ENCODE measurements around the gene TMPRSS4.
"Not testable (repeated sequence)": the region's sequence is repeated elsewhere in the genome, so short reads cannot be mapped to it uniquely, and the experiment has no call there.

The TMPRSS4 gene

DNA sequence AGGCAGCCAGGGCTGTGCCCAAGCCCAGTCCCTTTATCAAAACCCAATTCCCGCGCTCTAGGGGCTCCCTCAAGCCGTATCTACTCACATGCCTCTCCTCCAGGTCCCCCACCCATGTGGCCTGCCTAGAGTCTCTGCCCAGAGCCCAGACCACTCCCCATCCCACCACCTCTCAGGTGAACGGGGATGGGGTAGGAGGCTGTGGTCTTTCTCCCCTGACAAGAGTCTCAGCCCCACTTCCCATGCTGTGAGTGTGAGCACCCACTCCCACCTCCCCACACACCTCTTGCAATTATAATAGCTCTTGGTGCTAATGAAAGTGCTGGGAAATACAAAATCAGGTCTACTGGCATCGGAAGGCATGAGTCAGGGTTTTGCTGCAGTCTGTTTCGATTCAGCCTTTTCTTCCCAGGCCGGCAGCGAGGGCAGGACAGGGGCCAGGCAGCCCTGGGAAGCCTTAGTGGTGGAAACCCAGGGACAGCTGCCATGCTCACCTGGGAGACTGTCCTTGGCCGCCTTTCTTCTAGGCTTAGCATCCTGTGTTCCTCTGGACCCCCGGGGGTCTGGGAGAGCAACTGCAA lies 16.7 kb upstream of the TMPRSS4 start:
- no peaks in the 10 kb centered on the region for H3K36me3 Mint-ChIP-seq (ENCODE audit: insufficient read depth)
- ATAC-seq (replicated peaks; ENCODE audit: extremely low read depth, poor library complexity, severe bottlenecking) (no peak), DNase-seq (ENCODE audit: low spot score in 2 of 2) (no peak)
- H3K27ac Mint-ChIP-seq (ENCODE audit: low read depth) = no peak overlapping the region
- H3K27me3 Mint-ChIP-seq = no peaks in the 10 kb centered on the region
- no peaks in the 10 kb centered on the region for H3K9me3 Mint-ChIP-seq
- H3K4me3 Mint-ChIP-seq = no peak overlapping the region
- H3K4me1 Mint-ChIP-seq = peaks cover 15% of the 10 kb centered on the region

DNA sequence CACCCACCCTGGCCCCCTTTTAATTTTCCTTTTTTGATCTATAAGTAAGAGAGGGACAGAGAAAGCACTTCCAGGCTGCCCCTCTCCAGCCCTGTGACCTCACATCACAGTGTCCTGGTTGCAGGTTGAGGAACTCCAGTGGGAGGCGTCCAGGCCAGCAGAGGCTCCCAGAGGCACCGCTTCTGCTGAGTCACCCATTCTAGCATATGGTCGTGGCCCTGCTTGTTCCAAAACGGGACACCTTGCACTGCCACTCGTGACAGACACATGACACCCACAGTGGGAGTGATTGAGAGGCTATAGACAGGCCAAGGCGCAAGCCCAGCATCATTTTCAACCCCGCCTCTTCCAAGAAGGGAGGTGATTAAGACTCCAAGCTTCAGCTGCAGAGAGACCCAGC lies 16.0 kb upstream of the TMPRSS4 start:
- no peaks in the 10 kb centered on the region for H3K36me3 Mint-ChIP-seq (ENCODE audit: insufficient read depth)
- H3K9me3 Mint-ChIP-seq = no peaks in the 10 kb centered on the region
- no peak overlapping the region for H3K4me3 Mint-ChIP-seq
- H3K27me3 Mint-ChIP-seq = no peaks in the 10 kb centered on the region
- DNase-seq (ENCODE audit: low spot score in 2 of 2) = no peak
- no peak for ATAC-seq (replicated peaks; ENCODE audit: extremely low read depth, poor library complexity, severe bottlenecking)
- no peak overlapping the region for H3K27ac Mint-ChIP-seq (ENCODE audit: low read depth)
- H3K4me1 Mint-ChIP-seq = peaks cover 20% of the 10 kb centered on the region

- DNase-seq (ENCODE audit: low spot score in 2 of 2) (no peak), ATAC-seq (replicated peaks; ENCODE audit: extremely low read depth, poor library complexity, severe bottlenecking) (no peak)
- peaks cover 20% of the 10 kb centered on the region for H3K4me1 Mint-ChIP-seq
- no peaks in the 10 kb centered on the region for H3K27me3 Mint-ChIP-seq
- no peaks in the 10 kb centered on the region for H3K36me3 Mint-ChIP-seq (ENCODE audit: insufficient read depth)
- H3K9me3 Mint-ChIP-seq = no peaks in the 10 kb centered on the region
- no peak overlapping the region for H3K4me3 Mint-ChIP-seq
- H3K27ac Mint-ChIP-seq (ENCODE audit: low read depth) = no peak overlapping the region
Observed at GRCh38 chr11:118061586-118062125, 15.2 kb upstream of the TMPRSS4 start.

- not testable (repeated sequence) for H3K27ac Mint-ChIP-seq (ENCODE audit: low read depth); H3K9me3 Mint-ChIP-seq; H3K36me3 Mint-ChIP-seq (ENCODE audit: insufficient read depth); H3K4me3 Mint-ChIP-seq; ATAC-seq (replicated peaks; ENCODE audit: extremely low read depth, poor library complexity, severe bottlenecking); H3K27me3 Mint-ChIP-seq; DNase-seq (ENCODE audit: low spot score in 2 of 2)
- peaks cover 19% of the 10 kb centered on the region for H3K4me1 Mint-ChIP-seq
Observed at GRCh38 chr11:118062181-118062580, 14.7 kb upstream of the TMPRSS4 start.

GRCh38 chr11:118062631-118063030 lies 14.2 kb upstream of the TMPRSS4 start:
- not testable (repeated sequence) for DNase-seq (ENCODE audit: low spot score in 2 of 2); H3K27me3 Mint-ChIP-seq; H3K27ac Mint-ChIP-seq (ENCODE audit: low read depth); H3K9me3 Mint-ChIP-seq; ATAC-seq (replicated peaks; ENCODE audit: extremely low read depth, poor library complexity, severe bottlenecking); H3K4me3 Mint-ChIP-seq; H3K36me3 Mint-ChIP-seq (ENCODE audit: insufficient read depth)
- peaks cover 15% of the 10 kb centered on the region for H3K4me1 Mint-ChIP-seq

DNA sequence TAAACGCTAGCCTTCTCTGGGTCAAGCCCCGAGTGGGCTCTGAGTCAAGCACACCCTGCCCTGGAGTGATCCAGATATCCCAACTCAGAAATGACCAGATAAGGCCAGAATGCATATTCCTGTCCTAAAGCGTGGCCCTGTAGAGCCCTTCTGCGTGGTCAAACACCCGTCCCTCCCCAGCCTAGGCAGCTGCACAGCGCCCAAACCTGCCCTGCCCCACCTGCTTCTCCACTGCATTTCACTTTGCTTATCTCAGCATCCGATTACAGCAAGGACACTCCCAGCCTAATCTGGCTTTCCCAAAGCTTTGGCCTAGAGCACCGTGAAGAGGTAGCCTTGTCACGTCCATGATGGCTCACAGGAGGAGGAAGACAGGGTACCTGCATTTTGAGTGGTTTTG lies 11.9 kb upstream of the TMPRSS4 start:
- H3K4me3 Mint-ChIP-seq = no peak overlapping the region
- H3K9me3 Mint-ChIP-seq = no peaks in the 10 kb centered on the region
- H3K4me1 Mint-ChIP-seq = peaks cover 8% of the 10 kb centered on the region
- H3K27me3 Mint-ChIP-seq = no peaks in the 10 kb centered on the region
- DNase-seq (ENCODE audit: low spot score in 2 of 2) (no peak), ATAC-seq (replicated peaks; ENCODE audit: extremely low read depth, poor library complexity, severe bottlenecking) (no peak)
- H3K27ac Mint-ChIP-seq (ENCODE audit: low read depth) = no peak overlapping the region
- peaks cover 1% of the 10 kb centered on the region for H3K36me3 Mint-ChIP-seq (ENCODE audit: insufficient read depth)

- no peaks in the 10 kb centered on the region for H3K27me3 Mint-ChIP-seq
- H3K27ac Mint-ChIP-seq (ENCODE audit: low read depth) = no peak overlapping the region
- no peaks in the 10 kb centered on the region for H3K9me3 Mint-ChIP-seq
- no peak overlapping the region for H3K4me3 Mint-ChIP-seq
- H3K36me3 Mint-ChIP-seq (ENCODE audit: insufficient read depth) = peaks cover 1% of the 10 kb centered on the region
- peaks cover 8% of the 10 kb centered on the region for H3K4me1 Mint-ChIP-seq
- ATAC-seq (replicated peaks; ENCODE audit: extremely low read depth, poor library complexity, severe bottlenecking) (no peak), DNase-seq (ENCODE audit: low spot score in 2 of 2) (no peak)
Observed at GRCh38 chr11:118065384-118065783, 11.5 kb upstream of the TMPRSS4 start.

DNA sequence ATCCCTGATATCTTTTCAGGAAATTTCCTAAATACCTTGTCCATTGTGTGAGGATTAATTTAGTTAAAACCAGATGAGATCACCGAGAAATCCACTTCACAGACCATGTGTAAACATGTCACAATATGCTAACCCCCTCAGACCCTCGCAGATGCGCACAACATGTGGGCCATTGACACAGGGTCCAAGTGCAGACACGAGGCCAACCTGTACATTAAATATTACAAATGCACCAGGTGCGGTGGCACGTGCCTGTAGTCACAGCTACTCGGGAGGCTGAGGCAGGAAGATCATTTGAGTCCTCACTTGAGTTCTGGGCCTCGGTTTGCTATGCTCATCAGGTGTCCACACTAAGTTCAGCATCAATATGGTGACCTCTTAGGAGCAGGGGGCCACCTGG lies 9.9 kb upstream of the TMPRSS4 start:
- no peak for ATAC-seq (replicated peaks; ENCODE audit: extremely low read depth, poor library complexity, severe bottlenecking)
- Mint-ChIP-seq H3K27me3 (no peaks in the 10 kb centered on the region), H3K4me3 (no peak overlapping the region), H3K27ac (ENCODE audit: low read depth) (no peak overlapping the region), H3K36me3 (ENCODE audit: insufficient read depth) (peaks cover 1% of the 10 kb centered on the region), H3K4me1 (peaks cover 8% of the 10 kb centered on the region), H3K9me3 (no peaks in the 10 kb centered on the region)
- no peak for DNase-seq (ENCODE audit: low spot score in 2 of 2)

GRCh38 chr11:118068206-118068944 lies 8.5 kb upstream of the TMPRSS4 start:
- ATAC-seq (replicated peaks; ENCODE audit: extremely low read depth, poor library complexity, severe bottlenecking) = no peak
- Mint-ChIP-seq H3K27me3 (no peaks in the 10 kb centered on the region), H3K9me3 (no peaks in the 10 kb centered on the region), H3K27ac (ENCODE audit: low read depth) (no peak overlapping the region), H3K4me1 (peaks cover 8% of the 10 kb centered on the region), H3K36me3 (ENCODE audit: insufficient read depth) (peaks cover 1% of the 10 kb centered on the region), H3K4me3 (no peak overlapping the region)
- no peak for DNase-seq (ENCODE audit: low spot score in 2 of 2)

GRCh38 chr11:118068945-118069612 lies 7.8 kb upstream of the TMPRSS4 start:
- peaks cover 8% of the 10 kb centered on the region for H3K4me1 Mint-ChIP-seq
- H3K27ac Mint-ChIP-seq (ENCODE audit: low read depth) = no peak overlapping the region

DNA sequence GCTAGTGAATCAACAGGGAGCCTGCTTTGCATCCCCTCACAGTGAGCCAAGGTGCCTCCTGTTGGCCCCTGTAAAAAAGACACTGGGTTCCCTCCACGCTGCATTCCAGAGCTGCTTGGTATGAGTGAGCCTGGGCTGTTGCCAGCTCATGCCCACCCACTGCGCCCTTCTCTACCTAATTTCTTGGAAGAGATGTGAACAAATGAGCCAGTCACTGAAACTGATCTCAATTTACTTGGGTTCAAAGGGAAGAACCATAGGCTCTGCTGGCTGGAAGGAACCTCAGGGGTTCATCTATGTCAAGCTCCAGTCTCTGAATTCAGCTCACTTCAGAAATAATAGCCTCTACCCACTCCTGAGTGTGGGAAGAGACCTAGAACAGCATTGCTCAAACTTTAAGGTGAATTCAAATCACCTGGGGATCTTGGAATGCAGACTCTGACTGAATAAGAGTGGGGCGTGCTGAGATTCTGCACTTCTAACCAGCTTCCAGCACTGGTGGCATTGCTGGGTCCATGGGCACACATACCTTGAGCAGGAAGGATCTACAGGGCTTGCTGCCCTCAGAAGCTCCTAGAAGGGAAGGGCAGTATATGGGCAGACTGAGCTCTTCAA lies 5.4 kb upstream of the TMPRSS4 start:
- DNase-seq (ENCODE audit: low spot score in 2 of 2) = no peak
- Mint-ChIP-seq H3K36me3 (ENCODE audit: insufficient read depth) (peaks cover 4% of the 10 kb centered on the region), H3K27ac (ENCODE audit: low read depth) (no peak overlapping the region), H3K4me1 (peaks cover 3% of the 10 kb centered on the region), H3K27me3 (peaks cover 4% of the 10 kb centered on the region), H3K4me3 (no peak overlapping the region), H3K9me3 (no peaks in the 10 kb centered on the region)
- no peak for ATAC-seq (replicated peaks; ENCODE audit: extremely low read depth, poor library complexity, severe bottlenecking)

More at GRCh38 chr11:118068945-118069612, 7.8 kb upstream of the TMPRSS4 start:
- Mint-ChIP-seq H3K9me3 (no peaks in the 10 kb centered on the region), H3K36me3 (ENCODE audit: insufficient read depth) (peaks cover 1% of the 10 kb centered on the region), H3K4me3 (no peak overlapping the region), H3K27me3 (no peaks in the 10 kb centered on the region)
- ATAC-seq (replicated peaks; ENCODE audit: extremely low read depth, poor library complexity, severe bottlenecking) = no peak
- DNase-seq (ENCODE audit: low spot score in 2 of 2) = no peak

DNA sequence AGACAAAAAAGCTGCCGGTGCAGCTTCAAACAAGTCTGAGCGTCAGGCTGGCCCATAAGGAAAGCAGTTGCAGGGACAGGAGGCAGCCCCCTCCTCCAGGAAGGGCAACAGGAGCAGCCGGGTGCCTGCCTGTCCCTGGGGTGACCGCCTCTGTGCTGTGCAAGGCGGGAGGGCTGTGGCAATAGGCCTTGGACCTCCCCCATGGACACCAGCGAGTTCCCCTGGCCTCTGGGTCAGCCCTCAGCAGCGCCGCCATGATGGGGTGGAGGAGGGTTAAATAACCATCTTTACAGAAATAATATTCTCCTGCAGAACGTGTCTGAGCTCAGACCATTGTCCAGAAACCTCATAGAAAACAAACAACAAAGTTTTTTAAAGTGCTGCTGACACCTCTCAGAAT lies 3.3 kb upstream of the TMPRSS4 start:
- Mint-ChIP-seq H3K4me3 (no peak overlapping the region), H3K4me1 (peaks cover 8% of the 10 kb centered on the region), H3K9me3 (no peaks in the 10 kb centered on the region), H3K27me3 (peaks cover 10% of the 10 kb centered on the region), H3K36me3 (ENCODE audit: insufficient read depth) (peaks cover 3% of the 10 kb centered on the region), H3K27ac (ENCODE audit: low read depth) (no peak overlapping the region)
- ATAC-seq (replicated peaks; ENCODE audit: extremely low read depth, poor library complexity, severe bottlenecking) (no peak), DNase-seq (ENCODE audit: low spot score in 2 of 2) (no peak)
